Right lobe of liver (tissue), 6 donors: ENCODE data around the gene MYLIP. TPM values are rescaled to one million over a fixed set of nuclear protein-coding genes. Genes with fewer than 3 reads are reported as not detected.
A peak's percentile ranks its signal among the peaks of the same experiment; 100 is the strongest.

Source experiments
- ATAC-seq, 4 donors: fragments of 200-7000 bp; cut with Tn5 transposase; one replicate each; pipeline ENCODE4 v1.9.1; 2020; ENCODE audit warnings: mild to moderate bottlenecking in 4 of 4, moderate library complexity in 4 of 4
- DNase-seq, 3 donors: peaks; one replicate each; pipeline ENCODE4 v3.0.0-alpha.2; 2020
- H3K27ac ChIP-seq, 3 donors: fragments of 200-600 bp; one replicate each; pipeline ENCODE4 v1.8.0; 2022
- H3K27me3 ChIP-seq, 2 donors: fragments of 200-600 bp; one replicate each; pipeline ENCODE4 v1.8.0; 2022
- H3K36me3 ChIP-seq, 4 donors: fragments of 200-600 bp; sonication (generic) in 1 of 4; one replicate each; pipeline versions ENCODE4 v1.5.1 to v1.8.0; 2017 to 2022; ENCODE audit warnings: control low read depth in 1 of 4
- H3K4me1 ChIP-seq, 4 donors: fragments of 200-600 bp; sonication (generic) in 1 of 4; one replicate each; pipeline versions ENCODE4 v1.5.1 to v1.8.0; 2017 to 2022; ENCODE audit warnings: control low read depth in 1 of 4
- H3K4me3 ChIP-seq, 3 donors: fragments of 200-600 bp; one replicate each; pipeline ENCODE4 v1.8.0; 2022
- H3K9me3 ChIP-seq, 4 donors: fragments of 200-600 bp; sonication (generic) in 1 of 4; one replicate each; pipeline versions ENCODE4 v1.5.1 to v1.8.0; 2017 to 2022; ENCODE audit warnings: control low read depth in 1 of 4
- POLR2A ChIP-seq: fragments of 450-650 bp; IDR thresholded peaks from one replicate; pipeline ENCODE4 v1.6.1; 2017; ENCODE audit warnings: antibody characterized with exemption, mild to moderate bottlenecking
- WGBS: methylation state at CpG from one replicate; pipeline ENCODE4 v1.1.6; 2018; ENCODE audit warnings: low coverage, low lambda C conversion rate; ENCODE audit not compliant: insufficient coverage; ENCODE audit errors: missing lambda C conversion rate; 5-methylcytosine and 5-hydroxymethylcytosine counted together
- intact Hi-C, 2 donors: fragments of 100-400 bp; cut with DNase I; formaldehyde crosslinking; loops; one replicate each; pipeline versions ENCODE4 v1.11.2 to v1.14.1; 2022
- total RNA-seq, 6 experiments: library from RNA; depleted of rRNA in 2 of 6; stranded (reverse); fragments of >200 nt in 2 of 6; fragmentation: NEBNext Ultra II Directional in 3 of 6; extraction: Animal tissue kit (Norgen Biotek cat#: 25700) in 3 of 6; gene quantifications; one replicate each; pipeline versions ENCODE4 v1.1.0 to v1.2.4, GENCODE V29; 2016 to 2023
- TF ChIP-seq, protein P1 (sequence below), 4 donors: fragments of 200-600 bp in 3 of 4; fragments of 450-650 bp in 1 of 4; IDR thresholded peaks; one replicate each; pipeline versions ENCODE4 v1.5.1 to v1.8.0; 2016 to 2022; ENCODE audit warnings: antibody characterized with exemption in 4 of 4, mild to moderate bottlenecking in 2 of 4
- donor health status: DM: no; HTN: yes; CAD: no.
- donor health status: DM: no; HTN: no; CAD: no.
- donor health status: DM: no; HTN: no; CAD: no.
- donor health status: DM: no; HTN: yes; CAD: no.
- donor health status: DM: no; HTN: yes; CAD: no.

Gene MYLIP
- total RNA-seq, 6 experiments from 2014 or later: 2.0 to 5.3 (median 2.8) TPM

GRCh38 chr6:16126056-16126455, 2.8 kb upstream of the MYLIP start:
- intact Hi-C loops: loop anchor here in 1 of 2 donors (10.0 kb wide), 1 partner anchor 431 kb away; no protein-coding TSS in a partner anchor
- ATAC-seq (no peak), DNase-seq (no peak)
- Histone ChIP-seq H3K4me3 (no peak overlapping the region), H3K27ac (no peak overlapping the region), H3K4me1 (peaks cover 0 to 11% (median 0%) of the 10 kb centered on the region in 4 donors), H3K36me3 (no peaks in the 10 kb centered on the region), H3K27me3 (no peaks in the 10 kb centered on the region), H3K9me3 (no peaks in the 10 kb centered on the region)
- TF ChIP-seq POLR2A: no peak
- TF ChIP-seq, protein P1, sequence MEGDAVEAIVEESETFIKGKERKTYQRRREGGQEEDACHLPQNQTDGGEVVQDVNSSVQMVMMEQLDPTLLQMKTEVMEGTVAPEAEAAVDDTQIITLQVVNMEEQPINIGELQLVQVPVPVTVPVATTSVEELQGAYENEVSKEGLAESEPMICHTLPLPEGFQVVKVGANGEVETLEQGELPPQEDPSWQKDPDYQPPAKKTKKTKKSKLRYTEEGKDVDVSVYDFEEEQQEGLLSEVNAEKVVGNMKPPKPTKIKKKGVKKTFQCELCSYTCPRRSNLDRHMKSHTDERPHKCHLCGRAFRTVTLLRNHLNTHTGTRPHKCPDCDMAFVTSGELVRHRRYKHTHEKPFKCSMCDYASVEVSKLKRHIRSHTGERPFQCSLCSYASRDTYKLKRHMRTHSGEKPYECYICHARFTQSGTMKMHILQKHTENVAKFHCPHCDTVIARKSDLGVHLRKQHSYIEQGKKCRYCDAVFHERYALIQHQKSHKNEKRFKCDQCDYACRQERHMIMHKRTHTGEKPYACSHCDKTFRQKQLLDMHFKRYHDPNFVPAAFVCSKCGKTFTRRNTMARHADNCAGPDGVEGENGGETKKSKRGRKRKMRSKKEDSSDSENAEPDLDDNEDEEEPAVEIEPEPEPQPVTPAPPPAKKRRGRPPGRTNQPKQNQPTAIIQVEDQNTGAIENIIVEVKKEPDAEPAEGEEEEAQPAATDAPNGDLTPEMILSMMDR (IDR thresholded peaks at IDR 0.05): no peak
- WGBS: 94% methylated on average over 3 of the region's 3 CpGs

DNA sequence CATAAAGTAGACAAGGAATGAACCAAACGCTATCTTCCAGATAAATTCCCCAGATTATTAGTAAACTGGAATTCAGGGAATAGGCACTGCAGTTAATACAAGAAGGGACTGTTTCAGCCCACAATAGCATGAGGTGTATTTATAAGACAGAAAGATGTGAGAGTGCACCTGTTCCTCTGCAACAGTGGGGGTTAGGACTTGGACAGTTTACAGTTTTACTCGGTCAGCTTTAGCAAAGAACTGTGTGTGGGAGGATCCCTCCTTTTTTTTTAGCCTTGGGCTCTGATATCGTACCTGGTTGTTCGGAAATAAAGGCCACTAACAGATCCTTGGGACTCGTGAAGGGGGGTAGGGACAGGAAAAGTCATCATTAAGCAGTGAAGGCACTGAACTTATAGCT, 2.0 kb upstream of the MYLIP start:
- TF ChIP-seq, protein P1 (IDR thresholded peaks at IDR 0.05): no peak
- TF ChIP-seq POLR2A: no peak
- no peak overlapping the region for H3K27ac ChIP-seq
- H3K9me3 ChIP-seq: no peaks in the 10 kb centered on the region
- intact Hi-C loops: loop anchor here in 1 of 2 donors (10.0 kb wide), 1 partner anchor 432 kb away; no protein-coding TSS in a partner anchor
- 77% methylated on average over 4 of the region's 5 CpGs for WGBS
- H3K4me3 ChIP-seq: no peak overlapping the region
- no peaks in the 10 kb centered on the region for H3K27me3 ChIP-seq
- ATAC-seq (no peak), DNase-seq (no peak)
- no peaks in the 10 kb centered on the region for H3K36me3 ChIP-seq
- H3K4me1 ChIP-seq: peaks cover 0 to 14% (median 0%) of the 10 kb centered on the region in 4 donors

DNA sequence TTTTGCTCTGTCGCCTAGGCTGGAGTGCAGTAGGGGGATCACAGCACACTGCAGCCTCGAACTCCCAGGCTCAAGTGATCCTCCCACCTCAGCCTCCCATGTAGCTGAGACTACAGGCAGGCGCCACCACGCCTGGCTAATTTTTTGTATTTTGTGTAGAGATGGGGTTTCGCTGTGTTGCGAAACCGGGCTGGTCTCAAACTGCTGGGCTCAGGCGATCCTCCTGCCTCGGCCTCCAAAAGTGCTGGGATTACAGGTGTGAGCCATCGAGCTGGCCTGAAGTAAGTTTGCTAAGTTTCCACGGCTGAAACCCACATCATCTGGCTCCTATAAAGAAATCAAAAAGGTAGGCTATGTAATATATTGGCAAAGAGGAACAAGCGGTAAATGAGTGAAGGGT, 1.4 kb upstream of the MYLIP start:
- ATAC-seq (no peak), DNase-seq (no peak)
- WGBS: 82% methylated on average over 10 of the region's 12 CpGs
- Histone ChIP-seq H3K27ac (no peak overlapping the region), H3K4me1 (peaks cover 0 to 14% (median 0%) of the 10 kb centered on the region in 4 donors), H3K4me3 (no peak overlapping the region), H3K36me3 (no peaks in the 10 kb centered on the region), H3K9me3 (no peaks in the 10 kb centered on the region), H3K27me3 (no peaks in the 10 kb centered on the region)
- no peak for TF ChIP-seq POLR2A
- TF ChIP-seq, protein P1 (IDR thresholded peaks at IDR 0.05): no peak
- intact Hi-C loops: loop anchor here in 1 of 2 donors (10.0 kb wide), 1 partner anchor 433 kb away; no protein-coding TSS in a partner anchor

GRCh38 chr6:16129623-16130401, 926 bp downstream of the MYLIP start:
- peak; percentile 44 to 70 (median 52) for DNase-seq
- no peaks in the 10 kb centered on the region for H3K9me3 ChIP-seq
- 7% methylated on average over 16 of the region's 36 CpGs for WGBS
- no peaks in the 10 kb centered on the region for H3K27me3 ChIP-seq
- peaks cover 0 to 14% (median 0%) of the 10 kb centered on the region in 4 donors for H3K4me1 ChIP-seq
- H3K27ac ChIP-seq: peak overlapping the region; percentile 84 to 98 (median 91)
- H3K4me3 ChIP-seq: peak overlapping the region; percentile 84 to 99 (median 97)
- intact Hi-C loops: loop anchor here in 1 of 2 donors (10.0 kb wide), 1 partner anchor 435 kb away; no protein-coding TSS in a partner anchor
- TF ChIP-seq POLR2A: no peak
- TF ChIP-seq, protein P1 (IDR thresholded peaks at IDR 0.05): no peak
- H3K36me3 ChIP-seq: no peaks in the 10 kb centered on the region
- ATAC-seq: no peak
